HG03469 (cell line): ENCODE measurements around the gene WDR7.

Experiments used
- ATAC-seq: cut with Tn5 transposase; IDR thresholded peaks from one replicate; pipeline ENCODE4 v1.9.1; 2021; ENCODE audit warnings: mild to moderate bottlenecking, moderate library complexity, moderate number of reproducible peaks; ENCODE audit not compliant: unreplicated experiment

WDR7 gene

GRCh38 chr18:56983275-56983992 lies 332.3 kb downstream of the WDR7 start:
- no peak for ATAC-seq

GRCh38 chr18:56984731-56985130 lies 333.6 kb downstream of the WDR7 start:
- ATAC-seq, result no peak

- ATAC-seq, result no peak
Measured at GRCh38 chr18:56986829-56987228, 335.7 kb downstream of the WDR7 start.

GRCh38 chr18:56987236-56987635 lies 336.1 kb downstream of the WDR7 start:
- ATAC-seq, result no peak

GRCh38 chr18:56988022-56988421 lies 336.9 kb downstream of the WDR7 start:
- ATAC-seq, result no peak

- ATAC-seq, result no peak
Measured at GRCh38 chr18:56990678-56991077, 339.5 kb downstream of the WDR7 start.

GRCh38 chr18:56992777-56993176 lies 341.6 kb downstream of the WDR7 start:
- ATAC-seq, result no peak

GRCh38 chr18:56995579-56996188 lies 344.5 kb downstream of the WDR7 start:
- ATAC-seq, result no peak

- ATAC-seq, result no peak
Measured at GRCh38 chr18:56997200-56997599, 346.0 kb downstream of the WDR7 start.

GRCh38 chr18:56999823-57000222 lies 348.7 kb downstream of the WDR7 start:
- ATAC-seq, result no peak

GRCh38 chr18:57002627-57003026 lies 351.5 kb downstream of the WDR7 start:
- ATAC-seq, result no peak

- no peak for ATAC-seq
Measured at GRCh38 chr18:57003342-57003741, 352.2 kb downstream of the WDR7 start.

GRCh38 chr18:57004366-57005121 lies 353.4 kb downstream of the WDR7 start:
- peak; percentile 98 for ATAC-seq

GRCh38 chr18:57008001-57008686 lies 357.0 kb downstream of the WDR7 start:
- ATAC-seq, result no peak

- ATAC-seq, result no peak
Measured at GRCh38 chr18:57009844-57010243, 358.7 kb downstream of the WDR7 start.

- no peak for ATAC-seq
Measured at GRCh38 chr18:57014772-57015413, 363.7 kb downstream of the WDR7 start.

- ATAC-seq, result no peak
Measured at GRCh38 chr18:57015451-57015850, 364.3 kb downstream of the WDR7 start.

- ATAC-seq, result no peak
Measured at GRCh38 chr18:57018845-57019244, 367.7 kb downstream of the WDR7 start.

- no peak for ATAC-seq
Measured at GRCh38 chr18:57022716-57023115, 371.6 kb downstream of the WDR7 start.

GRCh38 chr18:57023275-57023882 lies 372.2 kb downstream of the WDR7 start:
- no peak for ATAC-seq
